GM10847 (cell line): Measurements from ENCODE around the gene POU6F2.

Source experiments
- POLR2A ChIP-seq: IDR thresholded peaks from 2 replicates; pipeline ENCODE4 v1.6.1; 2011; ENCODE audit not compliant: insufficient read length; ENCODE audit errors: extremely low read depth

Gene POU6F2

GRCh38 chr7:39085590-39086049 is 107.9 kb downstream of the POU6F2 start:
- TF ChIP-seq POLR2A = no peak

DNA sequence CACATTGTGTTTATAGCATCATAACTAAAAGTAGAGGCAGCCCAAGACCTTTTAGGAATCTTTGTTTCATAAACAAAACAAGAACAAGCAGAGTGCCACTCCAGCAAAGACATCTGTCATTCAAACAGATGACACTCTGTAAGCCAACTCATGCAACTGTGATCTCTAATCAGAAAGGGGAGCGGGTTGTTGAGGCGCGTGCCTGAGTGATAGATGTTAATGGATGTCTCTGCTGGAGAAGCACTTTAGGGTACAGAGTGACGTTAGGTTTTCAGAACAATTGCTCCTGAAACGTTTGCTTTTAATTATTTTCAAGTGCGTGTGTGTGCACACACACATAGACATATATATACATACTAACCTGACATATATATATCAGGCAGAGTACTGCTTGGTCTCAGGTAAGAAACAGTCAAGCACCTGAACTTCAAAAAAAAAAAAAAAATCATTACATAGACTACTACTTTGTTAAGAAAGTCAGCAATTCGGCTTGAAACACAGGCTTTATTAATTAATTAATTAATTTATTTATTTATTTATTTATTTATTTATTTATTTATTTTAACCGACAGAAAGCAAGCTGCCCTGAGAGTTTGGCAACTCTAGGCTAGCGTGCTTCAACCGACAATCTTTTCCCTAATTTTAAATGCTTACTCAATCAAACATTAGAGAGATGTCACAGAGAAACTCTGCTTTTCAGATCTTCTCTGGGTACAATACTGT is 109.1 kb downstream of the POU6F2 start:
- no peak for TF ChIP-seq POLR2A

- TF ChIP-seq POLR2A = no peak
These were observed 111.3 kb downstream of the POU6F2 start for GRCh38 chr7:39088730-39089593.

DNA sequence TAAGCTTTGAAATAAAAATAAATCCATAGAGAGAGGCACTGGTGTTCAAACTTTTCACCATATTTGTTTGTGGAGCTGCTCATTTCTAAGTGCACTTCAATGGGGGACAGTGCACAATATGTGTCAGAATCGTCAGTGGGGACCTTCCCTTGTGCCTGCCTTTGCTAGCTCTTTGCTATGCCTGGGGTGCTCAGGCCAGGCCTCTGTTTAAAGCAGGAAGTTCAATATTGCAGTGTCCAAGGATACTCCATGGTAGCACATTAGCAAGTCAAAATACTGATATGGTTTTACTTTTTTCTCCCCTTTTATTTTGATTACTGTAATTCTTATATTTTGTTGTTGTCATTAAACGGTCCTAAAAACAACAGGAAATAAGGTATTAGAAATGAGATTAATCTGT is 113.4 kb downstream of the POU6F2 start:
- TF ChIP-seq POLR2A = no peak

GRCh38 chr7:39091774-39092173 is 114.1 kb downstream of the POU6F2 start:
- no peak for TF ChIP-seq POLR2A

DNA sequence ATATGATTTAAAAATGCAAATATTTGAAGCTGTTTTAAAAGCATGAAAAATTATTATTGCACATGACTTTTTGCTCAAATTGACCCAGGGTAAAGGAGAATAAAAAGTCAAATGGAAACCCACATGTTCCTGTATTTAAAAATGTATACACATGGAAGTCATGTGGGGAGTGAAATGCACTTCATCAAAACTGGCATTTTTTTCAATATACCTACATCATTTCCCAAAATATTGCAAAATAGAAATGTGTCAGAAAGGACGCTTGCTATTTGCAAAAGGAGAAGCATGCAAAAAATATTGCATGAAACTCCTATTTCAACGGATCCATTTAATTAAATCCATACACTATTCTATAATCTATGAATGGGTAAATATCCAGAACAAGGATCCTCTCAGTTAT is 117.0 kb downstream of the POU6F2 start:
- TF ChIP-seq POLR2A = no peak

DNA sequence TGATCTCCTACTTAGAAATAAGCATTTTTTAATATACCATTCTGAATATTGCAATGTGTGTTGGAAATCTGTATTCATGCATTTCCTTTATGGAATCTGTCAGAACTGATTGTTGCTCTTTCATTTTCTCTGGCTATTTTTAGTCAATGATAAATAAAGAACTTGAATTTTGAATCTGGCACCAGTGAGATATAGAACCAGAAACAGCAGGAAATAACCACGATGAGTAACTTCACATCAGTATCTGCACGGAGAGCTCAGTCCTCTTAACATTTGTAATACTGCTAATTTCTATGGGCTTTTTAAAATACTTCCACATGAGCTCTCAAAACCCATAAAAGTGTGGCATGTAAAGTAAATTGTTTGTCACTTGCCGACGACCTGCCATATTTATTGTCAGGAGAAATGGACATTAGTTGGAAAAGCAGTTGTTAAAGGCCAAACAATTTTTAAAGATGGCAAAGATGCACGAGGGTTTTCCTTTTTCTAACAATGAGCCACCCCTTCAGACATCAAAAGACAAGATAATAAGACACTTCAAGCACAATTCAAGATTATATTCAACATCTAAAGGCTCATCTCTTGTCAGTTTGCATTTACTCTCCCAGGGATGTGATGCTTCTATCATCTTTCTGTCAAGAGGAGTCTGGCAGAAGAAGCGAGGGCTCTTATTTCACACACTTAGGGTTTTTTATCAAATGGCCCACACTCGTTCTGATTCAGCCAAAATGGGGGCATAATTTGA is 118.3 kb downstream of the POU6F2 start:
- TF ChIP-seq POLR2A = no peak

- no peak for TF ChIP-seq POLR2A
These were observed 120.8 kb downstream of the POU6F2 start for GRCh38 chr7:39098506-39098905.

- no peak for TF ChIP-seq POLR2A
These were observed 121.4 kb downstream of the POU6F2 start for GRCh38 chr7:39099146-39099545.

- TF ChIP-seq POLR2A = no peak
These were observed 122.6 kb downstream of the POU6F2 start for GRCh38 chr7:39100270-39100669.

GRCh38 chr7:39102234-39102633 is 124.5 kb downstream of the POU6F2 start:
- no peak for TF ChIP-seq POLR2A

DNA sequence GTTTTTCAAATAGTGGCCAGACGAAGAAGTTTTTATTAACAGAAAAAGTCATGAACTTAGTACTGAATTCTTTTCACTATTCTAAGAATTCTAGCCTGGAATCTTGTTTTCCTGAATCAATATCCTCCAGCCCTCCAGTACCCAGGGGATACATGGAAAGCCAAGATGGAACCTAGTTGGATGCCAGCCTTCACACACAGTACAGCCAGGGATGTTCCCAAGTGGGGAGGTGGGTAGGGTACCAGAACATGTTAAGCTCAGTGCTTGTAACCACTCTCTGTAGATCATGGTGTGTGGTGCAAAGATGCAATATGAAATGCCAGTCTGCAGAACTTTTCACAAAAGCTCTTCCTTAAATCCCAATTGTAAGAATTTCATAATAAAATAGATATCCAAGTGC is 128.0 kb downstream of the POU6F2 start:
- no peak for TF ChIP-seq POLR2A

DNA sequence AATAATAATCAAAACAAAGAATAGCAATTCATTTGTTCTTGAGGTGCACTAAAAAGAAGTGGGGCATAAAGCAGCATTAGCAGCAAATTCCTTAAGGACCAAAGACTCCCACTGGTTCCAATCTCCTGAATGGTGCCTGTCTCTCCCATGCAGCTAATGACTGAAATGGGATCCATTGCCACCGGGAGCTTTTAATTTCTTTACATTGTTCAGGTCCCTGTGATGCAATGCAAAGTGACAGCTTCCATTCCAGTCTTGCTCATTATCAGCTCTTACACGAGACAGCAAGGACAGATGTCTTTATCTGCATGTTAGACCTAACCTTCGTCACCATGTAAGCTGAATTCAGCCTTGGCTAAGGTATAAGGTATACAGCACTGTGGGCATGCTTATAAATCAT is 148.1 kb downstream of the POU6F2 start:
- no peak for TF ChIP-seq POLR2A

GRCh38 chr7:39127058-39127457 is 149.3 kb downstream of the POU6F2 start:
- TF ChIP-seq POLR2A = no peak

- no peak for TF ChIP-seq POLR2A
These were observed 150.7 kb downstream of the POU6F2 start for GRCh38 chr7:39128287-39128843.
